GM19395 (cell line): ENCODE data around the gene ACVR1B.

Experiments used
- ATAC-seq: cut with Tn5 transposase; IDR thresholded peaks from one replicate; pipeline ENCODE4 v1.9.1; 2021; ENCODE audit warnings: mild to moderate bottlenecking, moderate library complexity; ENCODE audit not compliant: unreplicated experiment

Gene ACVR1B

DNA sequence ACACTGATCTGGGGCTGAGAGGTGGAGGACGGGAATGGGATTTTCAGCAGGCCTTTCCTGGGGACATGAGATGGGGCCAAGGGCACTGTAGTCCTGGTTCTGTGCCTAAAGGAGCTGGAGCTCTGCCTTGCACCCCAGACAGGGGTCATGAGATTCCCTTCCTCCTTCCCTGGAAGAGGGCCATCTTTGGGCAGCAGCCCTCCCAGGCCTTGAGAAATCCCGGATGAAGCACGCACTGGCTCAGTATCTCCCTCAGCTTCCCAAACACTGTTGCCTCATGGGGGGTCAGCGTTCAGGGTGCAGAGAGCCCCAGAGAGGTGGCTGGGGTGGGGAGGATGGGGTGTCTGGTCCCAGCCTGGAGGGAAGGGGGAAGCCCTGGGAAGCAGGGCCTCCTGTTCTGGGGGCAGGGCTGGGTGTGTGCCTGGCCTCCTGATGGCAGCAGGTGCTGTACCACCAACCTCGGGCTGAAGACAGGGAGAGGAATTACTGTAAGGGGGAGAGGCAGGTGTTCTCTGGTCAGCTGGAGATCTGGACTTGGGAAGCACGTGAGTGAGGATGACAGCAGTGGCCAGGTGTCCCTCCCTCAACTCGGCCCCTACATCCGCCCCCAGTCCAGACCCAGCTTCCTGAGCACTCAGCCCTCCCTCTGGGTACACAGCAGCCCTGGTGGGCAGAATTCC lies 91.3 kb downstream of the ACVR1B start:
- no peak for ATAC-seq

- ATAC-seq, result no peak
Observed at GRCh38 chr12:52043386-52044212, 92.1 kb downstream of the ACVR1B start.

- no peak for ATAC-seq
Observed at GRCh38 chr12:52044292-52044983, 92.9 kb downstream of the ACVR1B start.

- ATAC-seq, result no peak
Observed at GRCh38 chr12:52045794-52046199, 94.3 kb downstream of the ACVR1B start.
